ENCODE results near the gene NAALADL2.

- no peak for TF ChIP-seq CTCF (IDR thresholded peaks at IDR 0.05)
- TF ChIP-seq POLR2AphosphoS5 (IDR thresholded peaks at IDR 0.05; ENCODE audit: low read depth, low read length): no peak
- TF ChIP-seq REST (IDR thresholded peaks at IDR 0.05; ENCODE audit: insufficient read depth in 1 of 2, low read depth in 2 of 2, low read length in 1 of 2): no peak
- no peak for TF ChIP-seq SIN3A (IDR thresholded peaks at IDR 0.05; ENCODE audit: borderline replicate concordance, insufficient read depth, low read depth, low read length)
Observed at GRCh38 chr3:175535351-175535750, 676.2 kb downstream of the NAALADL2 start.
